GM12878 (cell line): ENCODE measurements around the gene MYO1C. TPM values are rescaled to one million over a fixed set of nuclear protein-coding genes. Genes with fewer than 3 reads are reported as not detected.

Experiments used
- BCL11A ChIP-seq: IDR thresholded peaks from 2 replicates; pipeline ENCODE4 v1.6.1; 2011; ENCODE audit warnings: low read depth, low read length
- CHD2 ChIP-seq: IDR thresholded peaks from 2 replicates; pipeline ENCODE4 v1.6.1; 2011; ENCODE audit warnings: low read depth, low read length, improper control_type of control experiment, borderline replicate concordance
- MEF2A ChIP-seq: IDR thresholded peaks from 2 replicates; pipeline ENCODE4 v1.6.1; 2011; ENCODE audit warnings: low read depth, mild to moderate bottlenecking, low read length, moderate library complexity; ENCODE audit not compliant: insufficient read depth
- RUNX3 ChIP-seq: IDR thresholded peaks from 2 replicates; pipeline ENCODE4 v1.6.1; 2012; ENCODE audit warnings: low read length, inconsistent platforms
- SMAD5 ChIP-seq: IDR thresholded peaks from 2 replicates; pipeline ENCODE4 v1.6.1; 2016; ENCODE audit warnings: antibody characterized with exemption, low read depth
- TBL1XR1 ChIP-seq: IDR thresholded peaks from 2 replicates; pipeline ENCODE4 v1.6.1; 2012; ENCODE audit warnings: low read depth, low read length, improper control_type of control experiment
- ZNF207 ChIP-seq: fragments of 450-650 bp; IDR thresholded peaks from 2 replicates; pipeline ENCODE4 v1.6.1; 2014; ENCODE audit warnings: antibody characterized with exemption, mild to moderate bottlenecking, borderline replicate concordance
- polyA plus RNA-seq, 11 experiments: library from polyadenylated mRNA; depleted of rRNA in 4 of 11; unstranded in 6 of 11; stranded (reverse) in 5 of 11; fragments of >200 nt; fragmentation: Nextera tagmentation in 4 of 11; fragmentation: Illumina TruSeq in 1 of 11; extraction: Ambion mirVana in 4 of 11; extraction: Trizol in 1 of 11; gene quantifications; 1 replicate in 1 of 11; 2 replicates in 10 of 11; pipeline versions ENCODE4 v1.2.1 to v1.2.3, GENCODE V29; 2011 to 2016; ENCODE audit warnings: inconsistent platforms in 2 of 11, missing spikeins in 2 of 11, low read depth in 1 of 11
- total RNA-seq, 4 experiments: library from RNA; depleted of rRNA in 3 of 4; stranded (reverse); fragments of >200 nt in 3 of 4; fragmentation: Illumina TruSeq in 1 of 4; extraction: Trizol in 1 of 4; gene quantifications; 2 replicates each; pipeline versions ENCODE4 v1.2.1 to v1.2.3, GENCODE V29; 2013 to 2021
- TF ChIP-seq, protein P1 (sequence below): fragments of 450-650 bp; conservative IDR thresholded peaks from 2 replicates; pipeline ENCODE4 v1.6.1; 2017; ENCODE audit warnings: mild to moderate bottlenecking, moderate library complexity
- TF ChIP-seq, protein P2 (sequence below), 3 experiments: IDR thresholded peaks in 2 of 3; conservative IDR thresholded peaks in 1 of 3; 2 replicates each; pipeline ENCODE4 v1.5.1; 2011; ENCODE audit warnings: low read depth in 3 of 3, low read length in 3 of 3, mild to moderate bottlenecking in 3 of 3, control low read depth in 2 of 3, moderate library complexity in 2 of 3, inconsistent platforms in 1 of 3, mixed read lengths in 1 of 3; ENCODE audit not compliant: control insufficient read depth in 2 of 3, insufficient read depth in 1 of 3; ENCODE audit errors: extremely low read depth in 1 of 3
- TF ChIP-seq, protein P3 (sequence below): fragments of 450-650 bp; IDR thresholded peaks from 2 replicates; pipeline ENCODE4 v1.6.1; 2016; ENCODE audit warnings: mild to moderate bottlenecking
- TF ChIP-seq, protein P4 (sequence below): IDR thresholded peaks from 2 replicates; pipeline ENCODE4 v1.6.1; 2011; ENCODE audit warnings: borderline replicate concordance, low read depth, mild to moderate bottlenecking, moderate library complexity, mixed read lengths, low read length; ENCODE audit not compliant: insufficient read depth; ENCODE audit errors: extremely low read length
- TF ChIP-seq, protein P5 (sequence below): IDR thresholded peaks from 2 replicates; pipeline ENCODE4 v1.6.1; 2012; ENCODE audit warnings: improper control_type of control experiment, low read depth, low read length; ENCODE audit not compliant: insufficient replicate concordance

MYO1C gene
- total and polyA plus RNA-seq, 10 of the 15 experiments (the other 5 are each of a cell fraction or from before 2014, with no cell fraction given), result 1.2 to 92.0 (median 36.6) TPM

DNA sequence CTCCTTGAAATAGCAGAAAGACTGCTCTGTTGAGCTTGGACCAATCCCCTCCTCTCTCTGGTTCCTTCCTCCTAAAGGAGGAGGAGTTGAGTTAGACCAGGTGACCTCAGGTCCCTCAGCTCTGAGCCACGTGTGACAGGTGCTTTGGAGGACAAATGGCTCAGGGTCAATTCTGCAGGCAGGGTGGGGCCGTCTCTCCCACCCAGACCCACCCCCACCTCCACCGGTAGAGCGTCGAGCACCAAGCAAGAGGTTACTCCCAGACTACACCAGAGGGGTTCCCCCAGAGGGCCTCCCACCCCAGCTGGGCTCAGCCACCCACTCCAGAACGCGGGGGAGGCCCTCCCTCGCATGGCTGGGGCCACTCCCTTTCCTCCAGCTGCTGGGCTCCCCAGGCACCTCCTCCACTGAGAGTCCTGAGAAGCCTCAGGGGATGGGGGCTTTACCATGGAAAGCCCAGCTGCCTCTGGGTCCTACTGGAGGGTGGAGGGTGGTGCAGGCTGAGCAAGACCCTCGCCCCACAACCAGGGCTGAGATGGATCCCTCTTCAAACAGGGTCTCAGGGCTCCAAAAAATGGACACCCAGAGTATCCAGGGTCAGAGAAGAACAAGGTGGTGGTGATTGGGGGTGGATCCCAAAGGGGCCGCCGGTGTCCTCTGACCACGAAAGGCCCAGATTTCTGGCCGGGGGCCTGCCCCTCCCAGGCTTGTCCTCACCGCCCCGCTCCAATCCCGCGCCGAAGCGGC is 7.6 kb downstream of the MYO1C start (continued):
- TF ChIP-seq, protein P1, sequence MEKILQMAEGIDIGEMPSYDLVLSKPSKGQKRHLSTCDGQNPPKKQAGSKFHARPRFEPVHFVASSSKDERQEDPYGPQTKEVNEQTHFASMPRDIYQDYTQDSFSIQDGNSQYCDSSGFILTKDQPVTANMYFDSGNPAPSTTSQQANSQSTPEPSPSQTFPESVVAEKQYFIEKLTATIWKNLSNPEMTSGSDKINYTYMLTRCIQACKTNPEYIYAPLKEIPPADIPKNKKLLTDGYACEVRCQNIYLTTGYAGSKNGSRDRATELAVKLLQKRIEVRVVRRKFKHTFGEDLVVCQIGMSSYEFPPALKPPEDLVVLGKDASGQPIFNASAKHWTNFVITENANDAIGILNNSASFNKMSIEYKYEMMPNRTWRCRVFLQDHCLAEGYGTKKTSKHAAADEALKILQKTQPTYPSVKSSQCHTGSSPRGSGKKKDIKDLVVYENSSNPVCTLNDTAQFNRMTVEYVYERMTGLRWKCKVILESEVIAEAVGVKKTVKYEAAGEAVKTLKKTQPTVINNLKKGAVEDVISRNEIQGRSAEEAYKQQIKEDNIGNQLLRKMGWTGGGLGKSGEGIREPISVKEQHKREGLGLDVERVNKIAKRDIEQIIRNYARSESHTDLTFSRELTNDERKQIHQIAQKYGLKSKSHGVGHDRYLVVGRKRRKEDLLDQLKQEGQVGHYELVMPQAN, result peak; percentile 20; the same call in 1 of the 2 replicates
- TF ChIP-seq ZNF207 (peak; percentile 57; the same call in 1 of the 2 replicates), SMAD5 (no peak), TBL1XR1 (peak; percentile 59), MEF2A (0 out of 2 replicates have a peak, but pooled peaks have one; percentile 47), RUNX3 (peak; percentile 41; the same call in 1 of the 2 replicates), CHD2 (peak; percentile 29; the same call in 1 of the 2 replicates), BCL11A (0 out of 2 replicates have a peak, but pooled peaks have one; percentile 33)
- TF ChIP-seq, protein P2, sequence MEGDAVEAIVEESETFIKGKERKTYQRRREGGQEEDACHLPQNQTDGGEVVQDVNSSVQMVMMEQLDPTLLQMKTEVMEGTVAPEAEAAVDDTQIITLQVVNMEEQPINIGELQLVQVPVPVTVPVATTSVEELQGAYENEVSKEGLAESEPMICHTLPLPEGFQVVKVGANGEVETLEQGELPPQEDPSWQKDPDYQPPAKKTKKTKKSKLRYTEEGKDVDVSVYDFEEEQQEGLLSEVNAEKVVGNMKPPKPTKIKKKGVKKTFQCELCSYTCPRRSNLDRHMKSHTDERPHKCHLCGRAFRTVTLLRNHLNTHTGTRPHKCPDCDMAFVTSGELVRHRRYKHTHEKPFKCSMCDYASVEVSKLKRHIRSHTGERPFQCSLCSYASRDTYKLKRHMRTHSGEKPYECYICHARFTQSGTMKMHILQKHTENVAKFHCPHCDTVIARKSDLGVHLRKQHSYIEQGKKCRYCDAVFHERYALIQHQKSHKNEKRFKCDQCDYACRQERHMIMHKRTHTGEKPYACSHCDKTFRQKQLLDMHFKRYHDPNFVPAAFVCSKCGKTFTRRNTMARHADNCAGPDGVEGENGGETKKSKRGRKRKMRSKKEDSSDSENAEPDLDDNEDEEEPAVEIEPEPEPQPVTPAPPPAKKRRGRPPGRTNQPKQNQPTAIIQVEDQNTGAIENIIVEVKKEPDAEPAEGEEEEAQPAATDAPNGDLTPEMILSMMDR (IDR thresholded peaks at IDR 0.05 in 2 of 3, conservative IDR thresholded peaks at IDR 0.05 in 1 of 3; ENCODE audit: control insufficient read depth in 2 of 3, extremely low read depth in 1 of 3, insufficient read depth in 1 of 3, low read depth in 3 of 3, low read length in 3 of 3), result peak in 2 of 3 experiments; percentile 6 to 39; a peak in 1 of 6 replicates
- TF ChIP-seq, protein P3, sequence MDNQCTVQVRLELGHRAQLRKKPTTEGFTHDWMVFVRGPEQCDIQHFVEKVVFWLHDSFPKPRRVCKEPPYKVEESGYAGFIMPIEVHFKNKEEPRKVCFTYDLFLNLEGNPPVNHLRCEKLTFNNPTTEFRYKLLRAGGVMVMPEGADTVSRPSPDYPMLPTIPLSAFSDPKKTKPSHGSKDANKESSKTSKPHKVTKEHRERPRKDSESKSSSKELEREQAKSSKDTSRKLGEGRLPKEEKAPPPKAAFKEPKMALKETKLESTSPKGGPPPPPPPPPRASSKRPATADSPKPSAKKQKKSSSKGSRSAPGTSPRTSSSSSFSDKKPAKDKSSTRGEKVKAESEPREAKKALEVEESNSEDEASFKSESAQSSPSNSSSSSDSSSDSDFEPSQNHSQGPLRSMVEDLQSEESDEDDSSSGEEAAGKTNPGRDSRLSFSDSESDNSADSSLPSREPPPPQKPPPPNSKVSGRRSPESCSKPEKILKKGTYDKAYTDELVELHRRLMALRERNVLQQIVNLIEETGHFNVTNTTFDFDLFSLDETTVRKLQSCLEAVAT, result 0 out of 2 replicates have a peak, but pooled peaks have one; percentile 43
- TF ChIP-seq, protein P4, sequence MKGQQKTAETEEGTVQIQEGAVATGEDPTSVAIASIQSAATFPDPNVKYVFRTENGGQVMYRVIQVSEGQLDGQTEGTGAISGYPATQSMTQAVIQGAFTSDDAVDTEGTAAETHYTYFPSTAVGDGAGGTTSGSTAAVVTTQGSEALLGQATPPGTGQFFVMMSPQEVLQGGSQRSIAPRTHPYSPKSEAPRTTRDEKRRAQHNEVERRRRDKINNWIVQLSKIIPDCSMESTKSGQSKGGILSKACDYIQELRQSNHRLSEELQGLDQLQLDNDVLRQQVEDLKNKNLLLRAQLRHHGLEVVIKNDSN, result peak; percentile 40
- TF ChIP-seq, protein P5, sequence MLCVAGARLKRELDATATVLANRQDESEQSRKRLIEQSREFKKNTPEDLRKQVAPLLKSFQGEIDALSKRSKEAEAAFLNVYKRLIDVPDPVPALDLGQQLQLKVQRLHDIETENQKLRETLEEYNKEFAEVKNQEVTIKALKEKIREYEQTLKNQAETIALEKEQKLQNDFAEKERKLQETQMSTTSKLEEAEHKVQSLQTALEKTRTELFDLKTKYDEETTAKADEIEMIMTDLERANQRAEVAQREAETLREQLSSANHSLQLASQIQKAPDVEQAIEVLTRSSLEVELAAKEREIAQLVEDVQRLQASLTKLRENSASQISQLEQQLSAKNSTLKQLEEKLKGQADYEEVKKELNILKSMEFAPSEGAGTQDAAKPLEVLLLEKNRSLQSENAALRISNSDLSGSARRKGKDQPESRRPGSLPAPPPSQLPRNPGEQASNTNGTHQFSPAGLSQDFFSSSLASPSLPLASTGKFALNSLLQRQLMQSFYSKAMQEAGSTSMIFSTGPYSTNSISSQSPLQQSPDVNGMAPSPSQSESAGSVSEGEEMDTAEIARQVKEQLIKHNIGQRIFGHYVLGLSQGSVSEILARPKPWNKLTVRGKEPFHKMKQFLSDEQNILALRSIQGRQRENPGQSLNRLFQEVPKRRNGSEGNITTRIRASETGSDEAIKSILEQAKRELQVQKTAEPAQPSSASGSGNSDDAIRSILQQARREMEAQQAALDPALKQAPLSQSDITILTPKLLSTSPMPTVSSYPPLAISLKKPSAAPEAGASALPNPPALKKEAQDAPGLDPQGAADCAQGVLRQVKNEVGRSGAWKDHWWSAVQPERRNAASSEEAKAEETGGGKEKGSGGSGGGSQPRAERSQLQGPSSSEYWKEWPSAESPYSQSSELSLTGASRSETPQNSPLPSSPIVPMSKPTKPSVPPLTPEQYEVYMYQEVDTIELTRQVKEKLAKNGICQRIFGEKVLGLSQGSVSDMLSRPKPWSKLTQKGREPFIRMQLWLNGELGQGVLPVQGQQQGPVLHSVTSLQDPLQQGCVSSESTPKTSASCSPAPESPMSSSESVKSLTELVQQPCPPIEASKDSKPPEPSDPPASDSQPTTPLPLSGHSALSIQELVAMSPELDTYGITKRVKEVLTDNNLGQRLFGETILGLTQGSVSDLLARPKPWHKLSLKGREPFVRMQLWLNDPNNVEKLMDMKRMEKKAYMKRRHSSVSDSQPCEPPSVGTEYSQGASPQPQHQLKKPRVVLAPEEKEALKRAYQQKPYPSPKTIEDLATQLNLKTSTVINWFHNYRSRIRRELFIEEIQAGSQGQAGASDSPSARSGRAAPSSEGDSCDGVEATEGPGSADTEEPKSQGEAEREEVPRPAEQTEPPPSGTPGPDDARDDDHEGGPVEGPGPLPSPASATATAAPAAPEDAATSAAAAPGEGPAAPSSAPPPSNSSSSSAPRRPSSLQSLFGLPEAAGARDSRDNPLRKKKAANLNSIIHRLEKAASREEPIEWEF, result peak; percentile 38
